ENCODE data around the gene PPP2R3B.

Gene PPP2R3B

DNA sequence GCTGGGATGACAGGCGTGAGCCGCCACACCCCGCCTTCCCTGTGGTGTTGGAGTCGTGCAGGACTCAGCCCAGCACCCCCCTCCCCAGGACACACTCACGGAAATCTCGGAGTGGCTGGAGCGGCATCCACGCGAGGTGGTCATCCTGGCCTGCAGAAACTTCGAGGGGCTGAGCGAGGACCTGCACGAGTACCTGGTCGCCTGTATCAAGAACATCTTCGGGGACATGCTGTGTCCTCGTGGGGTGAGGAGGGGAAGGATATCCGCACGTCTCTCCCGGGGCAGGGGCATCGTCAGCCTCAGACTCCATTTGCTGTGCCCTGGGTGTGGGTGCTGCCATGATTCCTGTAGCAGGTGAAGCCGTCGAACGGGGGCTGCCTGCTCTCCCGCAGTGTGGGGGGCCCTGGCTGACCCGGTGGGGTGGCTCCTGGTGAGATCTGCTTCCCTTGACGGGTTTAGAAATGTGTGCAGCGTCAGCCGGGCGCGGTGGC lies 95.3 kb downstream of the PPP2R3B start:
- DNase-seq = no peak

- DNase-seq = no peak
These were observed 96.1 kb downstream of the PPP2R3B start for GRCh38 chrX:290476-291166.

- no peak for DNase-seq
These were observed 98.1 kb downstream of the PPP2R3B start for GRCh38 chrX:288561-288991.

DNA sequence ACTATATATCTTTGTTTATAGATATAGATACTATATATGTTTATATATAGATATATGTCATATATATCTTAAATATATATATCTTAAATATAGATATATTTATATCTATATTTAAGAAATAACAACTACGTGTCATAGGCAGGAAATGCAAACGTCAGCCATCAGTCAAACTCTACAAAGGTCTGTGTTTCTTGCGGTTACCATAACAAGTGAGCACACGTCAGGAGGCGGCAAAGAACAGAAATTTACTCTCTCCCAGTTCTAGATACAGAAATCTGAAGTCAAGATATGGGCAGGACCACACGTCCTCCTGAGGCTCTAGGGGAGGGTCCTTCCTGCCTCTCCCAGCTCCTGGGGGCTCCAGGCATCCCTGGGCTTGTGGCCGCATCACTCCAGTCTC lies 99.0 kb downstream of the PPP2R3B start:
- no peak for DNase-seq

- DNase-seq = no peak
These were observed 101.5 kb downstream of the PPP2R3B start for GRCh38 chrX:285076-285677.

Measured in NCI-H1105 (cell line).